Endothelial cell of umbilical vein (primary cell): ENCODE results near the gene ATP5IF1.

Source experiments
- EZH2 ChIP-seq: IDR thresholded peaks from 2 replicates; pipeline ENCODE4 v1.6.1; 2012; ENCODE audit warnings: borderline replicate concordance, low read depth, mild to moderate bottlenecking, moderate library complexity, low read length, inconsistent platforms; ENCODE audit not compliant: severe bottlenecking
- JUN ChIP-seq: IDR thresholded peaks from 2 replicates; pipeline ENCODE4 v1.6.1; 2011; ENCODE audit warnings: borderline replicate concordance, low read depth; ENCODE audit not compliant: insufficient read length, insufficient read depth
- MYC ChIP-seq: IDR thresholded peaks from one replicate; pipeline ENCODE4 v1.6.1; 2011; ENCODE audit warnings: mild to moderate bottlenecking, low read depth, low read length
- POLR2A ChIP-seq: IDR thresholded peaks from 2 replicates; pipeline ENCODE4 v1.6.1; 2012; ENCODE audit warnings: low read depth, mild to moderate bottlenecking, control low read depth, low read length
- POLR2AphosphoS5 ChIP-seq: IDR thresholded peaks from 2 replicates; pipeline ENCODE4 v1.6.1; 2012; ENCODE audit warnings: low read depth, mild to moderate bottlenecking, control low read depth, low read length, moderate library complexity; ENCODE audit not compliant: insufficient read depth
- TF ChIP-seq, protein P1 (sequence below), 2 donors: IDR thresholded peaks; 1 replicate in 1 of 2; 2 replicates in 1 of 2; pipeline ENCODE4 v1.5.1; 2011; ENCODE audit warnings: low read length in 2 of 2, mild to moderate bottlenecking in 2 of 2, moderate library complexity in 2 of 2, control low read depth in 1 of 2, inconsistent platforms in 1 of 2, low read depth in 1 of 2; ENCODE audit not compliant: insufficient read depth in 1 of 2; ENCODE audit errors: extremely low read depth in 1 of 2
- TF ChIP-seq, protein P2 (sequence below): IDR thresholded peaks from 2 replicates; pipeline ENCODE4 v1.6.1; 2011; ENCODE audit not compliant: insufficient read depth, insufficient read length

- TF ChIP-seq POLR2AphosphoS5 (no peak), EZH2 (no peak), POLR2A (no peak), JUN (no peak), MYC (no peak)
- TF ChIP-seq, protein P1, sequence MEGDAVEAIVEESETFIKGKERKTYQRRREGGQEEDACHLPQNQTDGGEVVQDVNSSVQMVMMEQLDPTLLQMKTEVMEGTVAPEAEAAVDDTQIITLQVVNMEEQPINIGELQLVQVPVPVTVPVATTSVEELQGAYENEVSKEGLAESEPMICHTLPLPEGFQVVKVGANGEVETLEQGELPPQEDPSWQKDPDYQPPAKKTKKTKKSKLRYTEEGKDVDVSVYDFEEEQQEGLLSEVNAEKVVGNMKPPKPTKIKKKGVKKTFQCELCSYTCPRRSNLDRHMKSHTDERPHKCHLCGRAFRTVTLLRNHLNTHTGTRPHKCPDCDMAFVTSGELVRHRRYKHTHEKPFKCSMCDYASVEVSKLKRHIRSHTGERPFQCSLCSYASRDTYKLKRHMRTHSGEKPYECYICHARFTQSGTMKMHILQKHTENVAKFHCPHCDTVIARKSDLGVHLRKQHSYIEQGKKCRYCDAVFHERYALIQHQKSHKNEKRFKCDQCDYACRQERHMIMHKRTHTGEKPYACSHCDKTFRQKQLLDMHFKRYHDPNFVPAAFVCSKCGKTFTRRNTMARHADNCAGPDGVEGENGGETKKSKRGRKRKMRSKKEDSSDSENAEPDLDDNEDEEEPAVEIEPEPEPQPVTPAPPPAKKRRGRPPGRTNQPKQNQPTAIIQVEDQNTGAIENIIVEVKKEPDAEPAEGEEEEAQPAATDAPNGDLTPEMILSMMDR (IDR thresholded peaks at IDR 0.05; ENCODE audit: extremely low read depth in 1 of 2, insufficient read depth in 1 of 2, low read depth in 1 of 2, low read length in 2 of 2) = no peak
- TF ChIP-seq, protein P2, sequence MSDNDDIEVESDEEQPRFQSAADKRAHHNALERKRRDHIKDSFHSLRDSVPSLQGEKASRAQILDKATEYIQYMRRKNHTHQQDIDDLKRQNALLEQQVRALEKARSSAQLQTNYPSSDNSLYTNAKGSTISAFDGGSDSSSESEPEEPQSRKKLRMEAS = no peak
Measured at GRCh38 chr1:28273216-28273860, 37.4 kb downstream of the ATP5IF1 start.
